GM10266 (cell line): Measurements from ENCODE around the gene GFRA4.
A peak's percentile ranks its signal among the peaks of the same experiment; 100 is the strongest.

Experiments
- DNase-seq: peaks from one replicate; pipeline ENCODE4 v3.0.0; 2012; ENCODE audit errors: extremely low spot score
- CTCF ChIP-seq: IDR thresholded peaks from 2 replicates; pipeline ENCODE4 v1.5.1; 2012; ENCODE audit warnings: mild to moderate bottlenecking, low read depth; ENCODE audit not compliant: control insufficient read depth, insufficient read depth; ENCODE audit errors: missing control alignments

The GFRA4 gene

DNA sequence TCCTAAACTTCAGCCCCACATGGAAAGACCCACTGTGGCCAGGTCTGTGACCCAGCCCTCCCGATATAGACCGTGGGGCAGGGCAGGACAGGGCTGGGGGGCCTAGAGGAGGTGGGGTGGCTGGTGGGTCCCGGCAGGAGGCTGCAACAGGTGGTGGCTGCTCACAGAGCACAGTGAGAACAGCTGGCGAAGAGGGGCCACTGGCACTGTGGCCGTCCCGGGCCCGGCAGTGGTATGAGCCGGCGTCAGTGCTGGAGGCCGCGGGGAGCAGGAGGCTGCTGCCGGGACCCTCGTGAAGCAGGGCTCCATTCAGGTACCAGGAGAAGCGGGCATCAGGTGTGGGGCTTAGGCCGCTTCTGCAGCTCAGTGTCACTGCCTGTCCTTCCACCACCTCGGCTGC lies 35.8 kb upstream of the GFRA4 start:
- no peak for TF ChIP-seq CTCF
- no peak for DNase-seq

- DNase-seq = no peak
- no peak for TF ChIP-seq CTCF
These were observed 35.4 kb upstream of the GFRA4 start for GRCh38 chr20:3698591-3699001.

- no peak for TF ChIP-seq CTCF
- no peak for DNase-seq
These were observed 34.5 kb upstream of the GFRA4 start for GRCh38 chr20:3697588-3698305.

DNA sequence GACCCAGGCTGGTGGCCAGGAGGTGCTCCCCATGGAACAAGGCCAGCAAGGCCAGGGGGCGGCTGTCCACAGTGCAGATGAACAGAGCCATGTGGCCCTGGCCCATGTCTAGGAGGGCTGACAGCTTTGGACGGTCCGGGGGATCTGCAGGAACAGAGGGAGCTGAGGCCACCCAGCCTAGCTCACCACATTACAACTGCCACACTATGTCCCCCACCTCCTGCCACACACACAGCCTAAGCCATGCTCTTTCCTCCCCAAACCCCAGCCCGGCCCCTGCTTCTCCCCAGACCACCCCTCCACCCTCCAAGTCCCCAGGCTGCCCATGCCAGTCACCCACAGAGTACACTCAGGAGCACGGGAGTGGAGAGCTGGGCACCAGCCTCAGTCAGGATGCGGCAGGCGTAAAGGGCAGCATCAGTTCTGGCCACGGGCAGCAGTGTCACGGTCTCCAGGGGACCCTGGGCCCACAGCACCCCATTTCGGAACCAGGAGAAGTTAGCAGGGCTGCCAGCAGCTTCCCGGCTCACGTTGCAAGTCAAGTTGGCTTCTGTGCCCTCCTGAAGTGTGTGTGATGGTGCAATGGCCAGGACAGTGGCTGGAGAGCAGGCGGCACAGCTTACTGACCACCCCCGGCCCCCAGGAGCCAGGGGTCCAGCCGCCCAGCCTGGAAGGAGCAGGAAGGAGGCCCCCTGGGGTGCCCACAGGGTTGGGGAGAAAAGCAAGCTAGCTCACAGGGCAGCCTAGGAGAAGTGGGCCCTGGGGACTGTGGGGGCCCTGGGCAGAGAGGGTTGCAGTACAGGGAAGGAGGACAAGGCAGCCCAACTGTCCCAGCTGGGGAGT lies 33.8 kb upstream of the GFRA4 start:
- TF ChIP-seq CTCF = no peak
- DNase-seq = no peak

GRCh38 chr20:3696200-3696599 lies 33.0 kb upstream of the GFRA4 start:
- TF ChIP-seq CTCF = peak; percentile 35
- no peak for DNase-seq

- no peak for DNase-seq
These were observed 31.7 kb upstream of the GFRA4 start for GRCh38 chr20:3694864-3695263.

More at GRCh38 chr20:3694864-3695263, 31.7 kb upstream of the GFRA4 start:
- no peak for TF ChIP-seq CTCF
